Activated T-helper 1 cell treated with Interleukin-2 at 50 U/mL for 16 hours (primary cell): ENCODE measurements around the gene RBM4.
"Not testable (repeated sequence)": the region's sequence is repeated elsewhere in the genome, so short reads cannot be mapped to it uniquely, and the experiment has no call there.

Experiments
- DNase-seq: peaks from one replicate; pipeline ENCODE4 v3.0.0-alpha.2; 2020; ENCODE audit warnings: low read depth

RBM4 gene

GRCh38 chr11:66638177-66639065 lies at the start of gene RBM4:
Gene RBM4, plus strand, starts transcription at chr11:66638703. Its CDS starts 1,009 bp downstream, at chr11:66639712.
- peak; percentile 92 for DNase-seq

DNA sequence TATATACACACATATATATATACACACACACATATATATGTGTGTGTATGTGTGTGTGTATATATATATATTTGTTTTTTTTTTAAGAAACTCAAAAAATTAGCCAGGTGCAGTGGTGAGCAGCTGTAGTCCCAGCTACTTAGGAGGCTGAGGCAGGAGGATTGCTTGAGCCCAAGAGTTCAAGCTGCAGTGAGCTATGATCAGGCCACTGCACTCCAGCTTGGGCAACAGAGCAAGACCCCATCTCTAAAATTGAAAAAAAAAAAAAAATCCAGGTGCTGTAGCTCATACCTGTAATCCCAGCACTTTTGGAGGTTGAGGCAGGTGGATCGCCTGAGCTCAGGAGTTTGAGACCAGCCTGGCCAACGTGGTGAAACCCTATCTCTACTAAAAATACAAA lies 49.2 kb upstream of the RBM4 start:
- not testable (repeated sequence) for DNase-seq

- no peak for DNase-seq
Observed at GRCh38 chr11:66589996-66590675, 48.4 kb upstream of the RBM4 start.

DNA sequence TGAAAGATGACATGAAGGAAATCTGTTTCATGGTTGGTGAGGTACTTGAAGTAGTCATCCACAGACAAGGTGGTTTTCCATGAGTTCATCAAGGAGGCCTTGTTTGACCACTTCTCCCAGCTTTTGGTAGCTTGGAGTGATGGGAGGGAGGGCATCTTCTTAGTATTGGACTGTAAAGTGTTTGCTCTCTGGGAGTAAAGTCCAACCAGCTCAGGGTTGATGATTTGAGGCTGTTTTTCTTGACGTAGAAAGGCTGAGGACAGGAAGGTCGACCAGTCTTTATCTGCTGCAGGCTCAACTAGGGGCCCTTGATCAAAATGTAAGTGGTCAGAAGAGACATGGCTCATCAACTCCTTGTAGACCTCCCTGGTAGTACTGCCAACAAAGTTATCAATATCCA lies 47.3 kb upstream of the RBM4 start:
- DNase-seq, result no peak

- DNase-seq, result peak; percentile 98
Observed at GRCh38 chr11:66592457-66593302, 45.8 kb upstream of the RBM4 start, which contains the start of the genes CCDC87 and CCS. Gene CCDC87, minus strand, starts transcription at chr11:66593063. Its CDS starts 48 bp downstream, at chr11:66593015. Gene CCS, plus strand, starts transcription at chr11:66593185. Its CDS starts 77 bp downstream, at chr11:66593262.

DNA sequence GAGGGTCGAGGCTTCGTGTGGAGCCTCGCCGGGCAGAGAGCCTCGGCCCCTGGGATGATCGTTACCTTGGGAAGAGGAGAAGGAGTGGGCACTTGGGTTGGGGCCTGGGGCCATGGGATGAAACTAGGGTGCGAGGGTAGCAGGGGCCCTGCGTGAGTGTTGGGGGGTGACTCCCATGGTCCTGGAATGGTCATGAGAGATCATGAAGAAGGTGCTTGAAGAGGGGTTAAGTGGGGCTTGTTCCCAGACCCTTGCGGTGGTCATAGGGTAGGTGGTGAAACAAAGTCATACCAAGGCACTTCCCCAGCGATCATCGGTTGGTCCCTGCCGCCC lies 45.2 kb upstream of the RBM4 start:
- DNase-seq, result no peak

- DNase-seq, result no peak
Observed at GRCh38 chr11:66593650-66594049, 44.9 kb upstream of the RBM4 start.

- no peak for DNase-seq
Observed at GRCh38 chr11:66595245-66595904, 43.1 kb upstream of the RBM4 start.

- DNase-seq, result no peak
Observed at GRCh38 chr11:66598993-66599392, 39.5 kb upstream of the RBM4 start.

GRCh38 chr11:66600219-66600618 lies 38.3 kb upstream of the RBM4 start:
- no peak for DNase-seq

DNA sequence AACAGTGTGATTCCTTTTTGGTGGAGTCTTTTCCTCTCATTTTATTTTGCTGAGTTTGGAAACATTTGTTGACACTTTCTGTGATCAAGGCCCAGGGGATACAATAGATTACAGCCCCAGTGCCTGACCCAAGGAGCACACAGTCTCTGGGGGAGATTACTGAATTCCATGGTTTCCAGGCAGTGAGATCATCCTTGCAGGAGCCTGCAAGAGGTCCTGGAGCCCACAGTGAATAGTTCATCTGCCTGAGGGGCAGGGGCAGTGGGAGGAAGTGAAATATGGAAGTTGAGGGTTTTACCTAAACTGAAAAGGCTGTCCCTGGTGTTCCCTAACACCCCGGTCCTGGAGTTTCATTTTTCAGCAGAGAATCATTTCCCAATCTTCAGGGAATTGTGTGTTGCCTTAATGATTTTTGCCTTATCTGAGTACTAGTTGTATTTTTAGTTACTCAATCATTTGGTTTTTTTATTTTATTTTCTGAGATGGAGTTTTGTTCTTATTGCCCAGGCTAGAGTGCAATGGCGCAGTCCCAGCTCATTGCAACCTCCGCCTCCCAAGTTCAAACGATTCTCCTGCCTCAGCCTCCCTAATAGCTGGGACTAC lies 37.8 kb upstream of the RBM4 start:
- no peak for DNase-seq

GRCh38 chr11:66603072-66603471 lies 35.4 kb upstream of the RBM4 start:
- DNase-seq, result no peak

DNA sequence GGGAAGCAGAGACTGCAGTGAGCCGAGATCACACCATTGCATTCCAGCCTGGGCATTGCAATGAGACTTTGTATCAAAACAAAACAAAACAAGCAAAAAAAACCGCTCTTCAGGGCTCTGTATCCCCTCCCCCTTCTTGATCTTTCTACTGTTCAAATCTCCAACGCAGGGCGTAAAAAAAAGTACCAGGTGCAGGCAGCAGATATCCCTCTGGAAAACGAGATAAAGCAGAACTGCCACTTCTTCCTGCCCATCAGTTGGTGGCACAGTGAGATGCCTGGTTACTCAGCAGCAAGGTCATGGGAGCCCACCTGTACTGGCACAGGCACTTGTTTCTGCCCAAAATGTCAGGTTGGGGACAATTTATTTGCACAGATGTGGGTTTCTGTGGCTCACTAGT lies 34.3 kb upstream of the RBM4 start:
- DNase-seq, result no peak

DNA sequence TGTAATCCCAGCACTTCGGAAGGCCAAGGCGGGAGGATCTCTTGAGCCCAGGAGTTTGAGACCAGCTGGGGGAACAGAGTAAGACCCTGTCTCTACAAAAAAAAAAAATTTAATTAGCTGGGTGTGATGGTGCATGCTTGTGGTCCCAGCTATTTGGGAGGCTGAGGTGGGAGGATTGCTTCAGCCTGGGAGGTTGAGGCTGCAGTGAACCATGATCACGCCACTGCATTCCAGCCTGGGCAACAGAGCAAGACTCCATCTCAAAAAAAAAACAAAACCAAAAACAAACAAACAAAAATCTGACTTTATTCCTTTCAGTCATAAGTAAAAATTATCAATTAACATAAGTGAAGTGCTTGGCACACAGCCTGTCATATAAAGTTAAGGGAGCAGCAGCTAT lies 31.9 kb upstream of the RBM4 start:
- DNase-seq, result not testable (repeated sequence)

- no peak for DNase-seq
Observed at GRCh38 chr11:66607126-66607834, 31.2 kb upstream of the RBM4 start.

DNA sequence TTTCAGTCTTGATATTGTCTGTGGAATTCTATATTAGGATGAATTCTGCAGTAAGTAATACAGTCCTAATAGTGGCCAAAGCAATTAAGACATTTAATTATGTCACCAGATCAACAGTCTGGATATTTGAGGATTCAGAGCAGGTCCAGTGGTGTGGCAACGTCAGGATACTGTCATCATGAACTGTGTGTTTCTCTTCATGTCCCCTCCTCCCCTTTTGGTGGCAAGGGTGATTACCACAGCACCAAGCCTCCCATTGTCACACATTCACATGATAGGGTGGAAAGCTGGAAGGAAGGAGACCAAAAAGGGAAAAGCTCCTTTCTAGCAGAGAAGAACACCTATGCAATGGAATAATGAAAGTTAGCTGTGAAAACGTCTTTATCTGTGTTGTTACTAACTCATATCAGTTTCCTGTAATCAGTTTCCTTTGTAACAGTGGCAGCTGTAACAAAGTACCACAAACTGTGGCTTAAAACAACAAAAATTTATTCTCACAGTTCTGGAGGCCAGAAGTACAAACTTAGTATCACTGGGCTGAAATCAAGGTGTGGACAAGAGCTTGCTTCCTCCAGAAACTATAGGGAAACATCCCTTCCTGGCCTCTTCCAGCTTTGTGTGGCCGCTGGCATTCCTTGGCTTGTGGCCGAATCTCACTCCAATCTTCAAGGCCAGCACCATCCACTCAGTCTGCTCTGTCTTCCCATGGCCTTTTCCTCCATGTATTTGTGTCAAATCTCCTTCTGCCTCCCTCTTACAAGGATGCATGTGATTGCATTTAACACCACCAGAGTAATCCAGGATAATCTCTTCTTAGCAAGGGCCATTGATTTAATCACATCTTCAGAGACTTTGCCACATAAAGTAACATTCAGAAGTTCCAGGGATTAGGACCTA lies 28.5 kb upstream of the RBM4 start:
- DNase-seq, result no peak

DNA sequence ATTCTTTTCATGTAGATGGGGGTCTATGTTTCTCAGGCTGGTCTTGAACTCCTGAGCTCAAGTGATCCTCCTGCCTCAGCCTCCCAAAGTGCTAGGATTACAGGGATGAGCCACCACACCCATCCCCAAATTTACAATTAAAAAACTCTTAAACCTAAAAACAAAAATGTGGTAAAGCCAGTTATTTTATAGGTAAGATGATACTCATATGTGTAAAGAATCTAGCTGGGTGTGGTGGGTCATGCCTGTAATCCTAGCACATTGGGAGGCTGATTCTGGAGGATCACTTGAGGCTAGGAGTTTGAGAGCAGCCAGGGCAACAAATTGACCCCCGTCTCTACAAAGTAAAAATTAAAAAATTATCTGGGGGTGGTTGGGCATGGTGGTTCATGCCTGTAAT lies 26.0 kb upstream of the RBM4 start:
- no peak for DNase-seq

- no peak for DNase-seq
Observed at GRCh38 chr11:66614073-66614472, 24.4 kb upstream of the RBM4 start.

DNA sequence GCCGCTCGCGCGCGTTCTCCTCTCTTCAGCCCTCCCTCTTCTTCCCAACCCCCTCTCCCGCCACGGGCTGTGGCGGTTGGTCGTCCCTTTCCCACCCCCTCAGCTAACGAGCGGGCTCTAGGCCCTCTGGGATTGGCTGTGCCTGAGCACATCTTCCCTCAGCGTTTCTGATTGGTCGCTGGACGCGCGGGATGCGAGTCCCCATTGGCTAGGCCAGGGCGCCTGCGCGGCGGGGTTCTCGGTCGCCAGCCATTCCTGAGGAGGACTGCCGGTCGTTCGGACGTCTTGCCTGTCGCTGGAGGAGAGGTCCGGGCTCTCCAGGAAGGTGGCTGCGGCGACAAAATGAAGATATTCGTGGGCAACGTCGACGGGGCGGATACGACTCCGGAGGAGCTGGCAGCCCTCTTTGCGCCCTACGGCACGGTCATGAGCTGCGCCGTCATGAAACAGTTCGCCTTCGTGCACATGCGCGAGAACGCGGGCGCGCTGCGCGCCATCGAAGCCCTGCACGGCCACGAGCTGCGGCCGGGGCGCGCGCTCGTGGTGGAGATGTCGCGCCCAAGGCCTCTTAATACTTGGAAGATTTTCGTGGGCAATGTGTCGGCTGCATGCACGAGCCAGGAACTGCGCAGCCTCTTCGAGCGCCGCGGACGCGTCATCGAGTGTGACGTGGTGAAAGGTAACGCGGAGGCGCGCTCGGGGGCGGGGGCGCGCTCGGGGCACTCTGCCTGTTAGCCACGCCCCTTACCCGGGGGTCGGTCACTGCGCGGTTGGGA lies 21.9 kb upstream of the RBM4 start, which contains the start of gene RBM14:
Gene RBM14, plus strand, starts transcription at position 252 of the 776 bp plus-strand sequence. Its CDS starts 91 bp downstream, at position 343.
- DNase-seq, result peak; percentile 98
